Measurements from ENCODE around the gene PBX2. TPM values are rescaled to one million over a fixed set of nuclear protein-coding genes. Genes with fewer than 3 reads are reported as not detected.
A peak's percentile ranks its signal among the peaks of the same experiment; 100 is the strongest.

PBX2 gene
- total and polyA plus RNA-seq, 2 experiments from 2014 or later, result 3.1 to 25.4 TPM

DNA sequence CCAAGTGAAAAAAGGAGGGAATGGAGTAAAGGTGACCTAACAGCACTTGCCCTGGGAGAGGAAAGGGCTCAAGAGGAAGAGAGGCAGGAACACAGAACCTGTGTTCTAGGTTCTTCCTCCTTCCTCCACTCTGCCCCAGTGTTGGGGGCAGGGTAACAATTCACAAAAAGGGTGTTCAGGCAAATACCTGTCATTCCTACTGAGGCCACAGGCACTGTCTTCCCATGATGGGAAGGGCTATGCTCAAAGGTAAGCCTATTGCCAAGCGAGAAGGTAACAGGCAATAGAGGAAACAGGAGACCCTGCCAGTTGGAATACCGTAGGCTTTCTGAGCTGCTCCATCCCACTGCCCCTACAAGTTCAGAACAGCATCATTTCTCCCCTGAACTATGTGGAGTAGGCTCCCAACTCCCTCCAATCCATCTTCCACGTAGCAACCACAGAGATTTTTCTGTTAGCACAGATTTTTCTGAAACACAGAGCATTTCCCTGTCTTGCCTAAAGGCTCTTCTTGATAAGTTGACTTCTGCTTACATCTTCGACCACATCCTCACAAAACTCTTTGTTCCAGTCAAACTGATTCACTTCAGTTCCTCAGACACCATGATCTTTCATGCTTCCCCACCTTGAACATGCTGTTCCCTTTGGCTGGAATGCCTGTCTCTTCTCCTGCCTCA, 16.8 kb downstream of the PBX2 start:
- no peak for TF ChIP-seq EZH2 (IDR thresholded peaks at IDR 0.05; ENCODE audit: insufficient read depth, poor library complexity, severe bottlenecking)
- no peak for TF ChIP-seq EZH2phosphoT487 (IDR thresholded peaks at IDR 0.05; ENCODE audit: insufficient read depth, low read depth)

DNA sequence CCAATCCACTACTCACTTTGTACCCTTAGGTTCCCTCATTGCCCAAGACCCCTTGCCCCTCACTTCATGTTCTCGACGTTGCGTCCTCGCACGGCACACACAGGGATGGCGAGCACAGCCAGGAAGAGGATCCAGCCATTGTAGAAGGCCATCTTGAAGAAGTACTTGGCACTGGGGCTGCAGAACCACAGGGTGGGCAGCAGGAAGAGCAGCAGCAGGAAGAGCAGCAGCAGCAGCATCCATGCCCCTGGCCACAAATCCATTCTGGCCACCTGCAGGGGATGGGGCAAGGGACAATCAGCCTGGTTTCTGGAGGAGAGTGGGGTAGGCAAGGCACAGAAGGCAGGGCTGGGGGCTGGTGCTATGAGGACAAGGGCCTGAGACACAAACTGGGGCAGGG, 18.8 kb downstream of the PBX2 start:
- H3K27ac ChIP-seq, result no peak overlapping the region
- no peaks in the 10 kb centered on the region for H4K20me1 ChIP-seq (ENCODE audit: insufficient read depth)
- H3K9me3 ChIP-seq (ENCODE audit: low read depth), result no peaks in the 10 kb centered on the region
- H3F3A ChIP-seq (ENCODE audit: insufficient read depth), result peaks cover 1% of the 10 kb centered on the region
- no peak overlapping the region for H3K9ac ChIP-seq
- no peaks in the 10 kb centered on the region for H3K9me2 ChIP-seq (ENCODE audit: insufficient read depth)
- no peak overlapping the region for H3K4me2 ChIP-seq (ENCODE audit: unreplicated experiment)
- peaks cover 53% of the 10 kb centered on the region for H3K79me2 ChIP-seq (ENCODE audit: insufficient read depth)
- in situ Hi-C loops (cut with MboI), result no loop called here
- no peak overlapping the region for H2AFZ ChIP-seq
- TF ChIP-seq EZH2phosphoT487 (IDR thresholded peaks at IDR 0.05; ENCODE audit: insufficient read depth, low read depth) (no peak), EZH2 (IDR thresholded peaks at IDR 0.05; ENCODE audit: insufficient read depth, poor library complexity, severe bottlenecking) (no peak)
- no peak for DNase-seq
- H3K27me3 ChIP-seq (replicated peaks; ENCODE audit: insufficient read depth), result no peaks in the 10 kb centered on the region
- WGBS, 2 experiments (ENCODE audit: low coverage in 1 of 2, low lambda C conversion rate in 2 of 2, missing lambda C conversion rate in 2 of 2), result 92 to 97% methylated on average over 6 of the region's 6 CpGs
- H3K4me3 ChIP-seq, result no peak overlapping the region
- H3K4me1 ChIP-seq (ENCODE audit: insufficient read depth), result peaks cover 19% of the 10 kb centered on the region
- peaks cover 6% of the 10 kb centered on the region; the same call in 1 of the 2 replicates for H3K36me3 ChIP-seq (ENCODE audit: low read depth)

More for the DNA sequence above, 16.8 kb downstream of the PBX2 start:
- no peaks in the 10 kb centered on the region for H3K27me3 ChIP-seq (replicated peaks; ENCODE audit: insufficient read depth)
- H3K9me2 ChIP-seq (ENCODE audit: insufficient read depth), result no peaks in the 10 kb centered on the region
- DNase-seq, result no peak
- H3F3A ChIP-seq (ENCODE audit: insufficient read depth), result peaks cover 13% of the 10 kb centered on the region
- no peaks in the 10 kb centered on the region for H4K20me1 ChIP-seq (ENCODE audit: insufficient read depth)
- peaks cover 27% of the 10 kb centered on the region for H3K4me1 ChIP-seq (ENCODE audit: insufficient read depth)
- H2AFZ ChIP-seq, result no peak overlapping the region
- no peak overlapping the region for H3K4me3 ChIP-seq
- peaks cover 6% of the 10 kb centered on the region; the same call in 1 of the 2 replicates for H3K36me3 ChIP-seq (ENCODE audit: low read depth)
- H3K4me2 ChIP-seq (ENCODE audit: unreplicated experiment), result no peak overlapping the region
- no peak overlapping the region for H3K9ac ChIP-seq
- no peaks in the 10 kb centered on the region for H3K9me3 ChIP-seq (ENCODE audit: low read depth)
- peaks cover 53% of the 10 kb centered on the region for H3K79me2 ChIP-seq (ENCODE audit: insufficient read depth)
- no peak overlapping the region for H3K27ac ChIP-seq
- 69 to 72% methylated on average over 4 of the region's 4 CpGs for WGBS, 2 experiments (ENCODE audit: low coverage in 1 of 2, low lambda C conversion rate in 2 of 2, missing lambda C conversion rate in 2 of 2)
- in situ Hi-C loops (cut with MboI), result no loop called here

DNA sequence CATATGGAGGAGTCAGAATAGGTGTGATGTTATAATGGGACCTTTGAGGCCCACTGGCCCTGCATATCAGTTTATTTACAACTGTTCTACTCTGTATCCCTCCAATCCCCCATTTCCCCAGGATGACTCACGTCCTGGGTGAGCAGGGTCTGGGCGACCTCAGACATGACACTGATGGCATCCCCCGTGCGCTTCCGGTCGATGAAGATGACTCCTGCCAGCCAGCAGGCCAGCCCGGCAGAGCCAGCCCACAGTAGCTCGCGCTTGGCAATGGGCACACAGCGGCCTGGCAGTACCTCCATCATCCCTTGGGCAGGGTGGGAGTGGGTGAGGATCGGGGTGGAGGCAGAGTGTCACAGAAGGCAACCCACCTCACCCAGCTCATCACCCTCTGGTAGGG, 19.7 kb downstream of the PBX2 start:
- H3K9me2 ChIP-seq (ENCODE audit: insufficient read depth), result no peaks in the 10 kb centered on the region
- no peaks in the 10 kb centered on the region for H3K9me3 ChIP-seq (ENCODE audit: low read depth)
- no peak overlapping the region for H2AFZ ChIP-seq
- H3K79me2 ChIP-seq (ENCODE audit: insufficient read depth), result peaks cover 47% of the 10 kb centered on the region
- no peak overlapping the region for H3K9ac ChIP-seq
- peaks cover 17% of the 10 kb centered on the region for H3K4me1 ChIP-seq (ENCODE audit: insufficient read depth)
- no peak overlapping the region for H3K4me2 ChIP-seq (ENCODE audit: unreplicated experiment)
- WGBS, 2 experiments (ENCODE audit: low coverage in 1 of 2, low lambda C conversion rate in 2 of 2, missing lambda C conversion rate in 2 of 2), result 81 to 87% methylated on average over 11 of the region's 11 CpGs
- no peaks in the 10 kb centered on the region; the same call in 1 of the 2 replicates for H3F3A ChIP-seq (ENCODE audit: insufficient read depth)
- in situ Hi-C loops (cut with MboI), result no loop called here
- H3K36me3 ChIP-seq (ENCODE audit: low read depth), result peaks cover 6% of the 10 kb centered on the region; the same call in 1 of the 2 replicates
- H3K27me3 ChIP-seq (replicated peaks; ENCODE audit: insufficient read depth), result no peaks in the 10 kb centered on the region
- no peak for TF ChIP-seq EZH2 (IDR thresholded peaks at IDR 0.05; ENCODE audit: insufficient read depth, poor library complexity, severe bottlenecking)
- no peak for TF ChIP-seq EZH2phosphoT487 (IDR thresholded peaks at IDR 0.05; ENCODE audit: insufficient read depth, low read depth)
- no peak overlapping the region for H3K4me3 ChIP-seq
- no peak for DNase-seq
- H3K27ac ChIP-seq, result no peak overlapping the region
- H4K20me1 ChIP-seq (ENCODE audit: insufficient read depth), result no peaks in the 10 kb centered on the region

DNA sequence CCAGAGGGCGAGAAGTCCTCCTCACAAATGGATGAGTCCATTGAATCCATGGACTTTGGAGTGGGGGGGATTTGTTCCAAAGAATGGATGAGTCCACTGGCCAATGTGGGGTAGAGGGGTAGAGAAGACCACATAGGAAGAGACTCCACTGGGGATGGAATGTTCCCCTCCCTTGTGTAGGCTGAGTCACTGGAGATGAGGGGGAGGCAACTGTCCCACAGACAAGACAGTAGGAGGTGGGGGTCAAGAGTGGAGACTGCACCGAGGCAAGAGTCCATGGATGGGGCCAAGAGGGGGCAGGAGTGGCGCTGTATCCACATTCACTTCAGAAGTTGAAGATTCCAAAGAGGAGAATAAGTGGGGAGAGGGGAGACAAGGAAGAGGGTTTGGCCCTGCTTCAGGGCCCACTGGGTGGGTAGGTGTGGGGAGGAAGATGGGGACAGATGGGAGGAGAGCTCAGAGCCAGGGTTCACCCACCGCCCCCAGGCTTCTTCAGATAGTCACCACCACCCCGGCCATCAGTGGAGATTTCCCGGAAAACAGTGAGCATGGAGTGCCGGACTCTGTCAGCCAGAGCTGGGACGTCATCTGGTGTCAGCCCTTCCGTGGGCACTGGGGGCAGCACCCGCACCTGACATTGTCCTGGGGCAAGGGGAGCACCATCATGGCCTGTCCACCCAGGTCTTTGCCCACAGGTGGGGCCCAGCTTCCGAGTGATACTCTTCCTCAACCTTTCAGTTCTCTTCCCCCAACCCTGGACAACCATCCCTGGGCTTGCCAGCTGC, 21.0 kb downstream of the PBX2 start:
- in situ Hi-C loops (cut with MboI), result no loop called here
- no peak overlapping the region for H2AFZ ChIP-seq
- no peak overlapping the region for H3K27ac ChIP-seq
- no peaks in the 10 kb centered on the region for H3K27me3 ChIP-seq (replicated peaks; ENCODE audit: insufficient read depth)
- TF ChIP-seq EZH2 (IDR thresholded peaks at IDR 0.05; ENCODE audit: insufficient read depth, poor library complexity, severe bottlenecking) (no peak), EZH2phosphoT487 (IDR thresholded peaks at IDR 0.05; ENCODE audit: insufficient read depth, low read depth) (no peak)
- no peaks in the 10 kb centered on the region for H3K9me2 ChIP-seq (ENCODE audit: insufficient read depth)
- WGBS, 2 experiments (ENCODE audit: low coverage in 1 of 2, low lambda C conversion rate in 2 of 2, missing lambda C conversion rate in 2 of 2), result 49 to 56% methylated on average over 10 to 11 of the region's 11 CpGs
- DNase-seq, result peak; percentile 40
- no peak overlapping the region for H3K9ac ChIP-seq
- no peaks in the 10 kb centered on the region for H3K9me3 ChIP-seq (ENCODE audit: low read depth)
- peaks cover 34% of the 10 kb centered on the region for H3K79me2 ChIP-seq (ENCODE audit: insufficient read depth)
- H3F3A ChIP-seq (ENCODE audit: insufficient read depth), result no peaks in the 10 kb centered on the region; the same call in 1 of the 2 replicates
- H3K4me2 ChIP-seq (ENCODE audit: unreplicated experiment), result no peak overlapping the region
- H3K4me3 ChIP-seq, result no peak overlapping the region
- no peaks in the 10 kb centered on the region for H4K20me1 ChIP-seq (ENCODE audit: insufficient read depth)
- peaks cover 6% of the 10 kb centered on the region; the same call in 1 of the 2 replicates for H3K36me3 ChIP-seq (ENCODE audit: low read depth)
- peaks cover 8% of the 10 kb centered on the region; the same call in 1 of the 2 replicates for H3K4me1 ChIP-seq (ENCODE audit: insufficient read depth)
